HG03175 (cell line): Measurements from ENCODE around the gene STX18.

Experiments used
- ATAC-seq: cut with Tn5 transposase; IDR thresholded peaks from one replicate; pipeline ENCODE4 v1.9.1; 2021; ENCODE audit warnings: mild to moderate bottlenecking, moderate library complexity; ENCODE audit not compliant: unreplicated experiment

The STX18 gene

DNA sequence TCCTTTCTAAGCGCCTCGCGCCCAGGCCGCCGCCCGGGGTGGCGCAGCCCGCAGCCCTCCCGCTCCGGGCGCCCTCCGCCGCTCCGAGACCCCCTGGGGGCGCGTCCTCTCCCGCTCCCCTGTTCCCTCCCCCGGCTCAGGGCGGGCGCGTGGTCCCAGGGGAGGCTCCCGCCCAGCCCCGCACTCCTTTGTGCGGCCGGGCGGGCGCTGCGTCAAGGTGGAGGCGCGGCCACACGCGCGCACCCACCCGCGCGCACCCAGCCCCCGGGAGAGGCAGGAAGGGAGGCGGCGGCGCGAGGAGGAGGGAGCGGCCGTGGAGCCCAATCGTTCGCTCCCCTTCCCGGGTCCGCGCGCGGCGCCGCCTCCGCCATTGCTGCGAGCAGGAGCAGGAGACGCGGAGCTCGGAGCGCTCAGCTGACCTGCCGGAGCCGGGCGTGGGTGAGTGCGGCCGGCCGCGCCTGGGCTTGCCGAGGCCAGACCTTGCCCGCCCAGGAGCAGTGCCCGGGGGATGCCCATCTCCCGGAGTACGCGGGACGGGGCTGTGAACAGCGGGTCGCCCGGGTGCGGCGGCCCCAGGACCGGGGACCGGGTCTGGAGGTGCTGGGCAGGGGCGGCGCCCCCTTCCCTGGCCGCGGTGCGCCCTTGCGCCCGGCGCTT, 155.0 kb downstream of the STX18 start, which contains the start of gene NSG1:
Gene NSG1 (plus strand): TSS at position 367 of the 657 bp plus-strand sequence. CDS start 528 bp downstream, outside the sequence.
- no peak for ATAC-seq

DNA sequence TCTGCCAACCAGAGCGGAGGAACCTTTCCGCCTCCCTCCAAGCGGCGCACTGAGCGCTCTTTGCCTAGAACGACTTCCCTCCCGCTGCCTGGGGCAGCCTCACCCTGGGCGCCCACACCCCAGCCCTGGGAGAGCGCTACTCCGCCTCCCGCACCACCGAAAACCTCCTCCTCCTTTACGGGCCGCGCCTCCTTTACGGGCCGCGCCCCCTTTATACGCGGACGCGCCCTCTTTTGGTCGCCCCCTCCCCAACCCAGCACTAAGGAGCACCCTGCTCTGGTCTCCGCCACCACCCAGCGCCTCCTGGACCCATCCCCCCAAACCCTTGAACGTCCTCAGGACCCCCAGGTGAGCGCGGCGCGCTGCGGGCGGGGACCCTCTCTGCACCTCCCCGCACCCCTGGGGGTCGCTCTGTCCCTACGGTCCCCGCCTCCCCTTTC, 155.5 kb downstream of the STX18 start:
- ATAC-seq: no peak

GRCh38 chr4:4385729-4386295, 156.0 kb downstream of the STX18 start:
- no peak for ATAC-seq

GRCh38 chr4:4384837-4385236, 157.0 kb downstream of the STX18 start:
- no peak for ATAC-seq

- ATAC-seq: no peak
Observed at GRCh38 chr4:4383085-4383484, 158.8 kb downstream of the STX18 start.

- ATAC-seq: no peak
Observed at GRCh38 chr4:4379540-4380087, 162.2 kb downstream of the STX18 start.

DNA sequence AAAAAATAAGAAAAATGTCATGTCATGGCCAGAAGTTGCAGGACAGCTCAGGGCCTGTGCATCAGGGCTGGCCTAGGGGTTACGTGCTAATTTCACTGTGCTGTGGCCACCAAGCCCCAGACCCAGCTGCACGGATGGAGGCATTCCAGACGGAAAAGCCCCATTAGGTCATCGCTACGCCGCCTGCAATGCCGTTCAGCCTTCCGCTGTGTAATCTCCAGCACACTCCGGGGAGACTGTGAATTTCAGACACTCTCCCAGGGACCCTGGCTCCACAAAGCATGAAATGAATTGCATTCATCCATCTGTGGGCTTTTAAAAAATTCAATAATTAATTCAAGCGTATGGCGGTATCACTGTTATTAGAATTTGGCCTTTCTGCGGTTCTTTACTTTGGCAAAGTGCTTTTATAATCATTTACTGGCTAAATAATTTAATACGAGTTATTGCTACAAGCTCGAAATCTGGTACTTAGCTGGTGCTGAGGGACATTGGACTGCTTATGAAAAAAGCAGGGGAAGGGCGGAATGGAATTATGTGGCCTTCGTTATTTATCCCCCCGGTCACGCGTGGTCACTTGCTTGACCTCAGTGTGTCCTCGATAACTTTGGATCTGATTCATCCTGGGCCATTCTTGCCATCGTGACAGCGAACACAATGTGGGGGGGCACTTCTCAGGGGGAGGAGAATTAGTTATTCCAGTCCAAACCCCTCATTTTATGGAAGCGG, 164.0 kb downstream of the STX18 start:
- ATAC-seq: no peak

DNA sequence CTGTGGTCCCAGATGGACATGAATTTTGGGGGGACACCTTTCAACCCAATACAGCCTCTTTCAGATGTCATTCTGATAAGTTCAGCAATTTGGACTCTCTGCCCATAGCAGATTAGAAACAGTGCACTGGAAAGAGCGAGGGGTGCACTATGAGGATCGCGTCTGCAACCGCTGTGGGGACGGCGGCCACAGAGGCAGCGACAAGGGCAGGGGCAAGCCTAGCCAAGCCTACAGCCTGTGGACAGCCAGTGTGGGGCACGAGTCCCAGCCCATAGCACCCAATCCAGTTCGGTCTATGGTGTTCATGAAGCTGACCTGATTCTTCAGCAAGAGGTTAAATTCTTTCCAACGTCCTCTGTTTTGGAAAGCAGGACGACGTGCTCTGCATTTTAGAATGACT, 164.7 kb downstream of the STX18 start:
- ATAC-seq: no peak

DNA sequence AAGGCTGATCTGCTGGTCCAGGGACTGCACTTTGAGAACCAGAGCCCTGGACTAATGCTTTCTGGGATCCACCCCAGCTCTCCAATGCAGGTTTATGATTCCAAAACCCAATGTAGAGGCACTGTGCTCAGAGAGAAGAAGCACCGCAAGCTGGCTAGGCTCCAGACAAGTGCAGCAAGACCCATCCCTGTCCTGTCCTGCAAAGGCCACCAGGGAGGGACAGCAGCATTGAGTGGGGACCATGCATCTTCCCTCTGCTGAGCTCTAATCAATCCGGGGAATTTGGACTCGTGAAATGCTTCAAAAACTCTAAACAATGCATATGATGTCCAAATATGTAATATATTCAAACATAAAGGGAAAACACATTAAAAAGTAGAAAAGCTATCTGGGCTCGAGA, 165.8 kb downstream of the STX18 start:
- no peak for ATAC-seq

- no peak for ATAC-seq
Observed at GRCh38 chr4:4374388-4375098, 167.3 kb downstream of the STX18 start.
